ENCODE data around the gene UGT1A4.

DNA sequence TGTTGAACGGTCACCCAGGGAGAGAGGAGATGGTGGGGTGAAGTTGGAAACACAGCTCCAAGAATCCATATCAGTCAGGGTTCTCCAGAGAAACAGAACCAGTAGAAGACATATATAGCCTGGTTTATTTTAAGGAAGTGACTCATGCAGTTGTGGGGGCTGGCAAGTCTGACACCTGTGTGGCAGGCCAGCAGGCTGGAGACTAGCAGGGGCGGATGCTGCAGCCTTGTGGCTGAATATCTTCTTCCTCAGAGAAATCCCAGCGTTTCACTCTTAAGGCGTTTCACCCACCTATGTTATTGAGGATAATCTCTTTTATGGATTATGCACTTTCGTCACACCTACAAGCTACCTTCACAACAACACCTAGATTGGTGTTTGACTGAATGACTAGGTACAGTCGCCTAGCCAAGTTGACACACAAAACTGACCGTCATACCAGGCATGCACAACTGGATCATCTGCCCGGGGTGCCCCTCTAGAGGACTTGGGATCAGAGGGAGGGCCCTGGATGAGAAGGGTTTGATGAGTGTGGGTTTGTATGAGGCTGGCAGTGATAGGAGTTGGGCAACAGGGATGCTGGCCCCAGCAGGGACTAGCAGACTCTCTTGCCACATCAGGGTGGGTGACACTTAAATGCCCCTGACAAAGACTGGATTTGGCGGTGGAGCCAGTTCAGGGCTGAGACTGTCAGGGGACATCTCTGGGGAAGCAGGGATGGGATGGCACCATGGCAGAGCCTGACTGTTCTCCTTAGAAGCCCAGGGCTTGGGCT, 83.0 kb downstream of the UGT1A4 start:
- TF ChIP-seq, protein P1, sequence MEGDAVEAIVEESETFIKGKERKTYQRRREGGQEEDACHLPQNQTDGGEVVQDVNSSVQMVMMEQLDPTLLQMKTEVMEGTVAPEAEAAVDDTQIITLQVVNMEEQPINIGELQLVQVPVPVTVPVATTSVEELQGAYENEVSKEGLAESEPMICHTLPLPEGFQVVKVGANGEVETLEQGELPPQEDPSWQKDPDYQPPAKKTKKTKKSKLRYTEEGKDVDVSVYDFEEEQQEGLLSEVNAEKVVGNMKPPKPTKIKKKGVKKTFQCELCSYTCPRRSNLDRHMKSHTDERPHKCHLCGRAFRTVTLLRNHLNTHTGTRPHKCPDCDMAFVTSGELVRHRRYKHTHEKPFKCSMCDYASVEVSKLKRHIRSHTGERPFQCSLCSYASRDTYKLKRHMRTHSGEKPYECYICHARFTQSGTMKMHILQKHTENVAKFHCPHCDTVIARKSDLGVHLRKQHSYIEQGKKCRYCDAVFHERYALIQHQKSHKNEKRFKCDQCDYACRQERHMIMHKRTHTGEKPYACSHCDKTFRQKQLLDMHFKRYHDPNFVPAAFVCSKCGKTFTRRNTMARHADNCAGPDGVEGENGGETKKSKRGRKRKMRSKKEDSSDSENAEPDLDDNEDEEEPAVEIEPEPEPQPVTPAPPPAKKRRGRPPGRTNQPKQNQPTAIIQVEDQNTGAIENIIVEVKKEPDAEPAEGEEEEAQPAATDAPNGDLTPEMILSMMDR (IDR thresholded peaks at IDR 0.05 in 4 of 5, conservative IDR thresholded peaks at IDR 0.05 in 1 of 5), result no peak
- TF ChIP-seq POLR2A (IDR thresholded peaks at IDR 0.05), result no peak

All from gastrocnemius medialis (tissue), 4 donors.